Activated CD4-positive, CD25-positive, alpha-beta regulatory T cell (primary cell): Measurements from ENCODE around the gene ANP32E.
"Not testable (repeated sequence)": the region's sequence is repeated elsewhere in the genome, so short reads cannot be mapped to it uniquely, and the experiment has no call there.

Experiments used
- DNase-seq, 4 experiments: peaks; one replicate each; lab custom pipeline; 2025; lab: John Stamatoyannopoulos, UW

ANP32E gene

GRCh38 chr1:150213170-150214098 lies 22.5 kb downstream of the ANP32E start:
- peak; percentile 75 to 88 (median 83) for DNase-seq

DNA sequence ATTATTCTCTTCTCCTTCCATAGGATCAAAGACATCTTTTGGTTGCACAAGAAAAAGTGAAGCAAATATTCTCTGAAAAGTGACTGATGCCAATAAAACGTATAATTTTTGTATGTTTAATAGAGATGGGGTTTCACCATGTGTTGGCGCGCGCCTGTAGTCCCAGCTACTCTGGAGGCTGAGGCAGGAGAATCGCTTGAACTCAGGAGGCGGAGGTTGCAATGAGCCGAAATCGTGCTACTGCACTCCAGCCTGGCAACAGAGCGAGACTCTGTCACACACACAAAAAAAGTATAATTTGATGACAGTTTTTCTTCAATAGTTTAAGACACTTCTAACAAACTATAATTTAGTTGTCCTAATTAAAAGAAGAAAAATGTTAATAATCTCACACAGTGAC lies 23.8 kb downstream of the ANP32E start:
- no peak for DNase-seq

DNA sequence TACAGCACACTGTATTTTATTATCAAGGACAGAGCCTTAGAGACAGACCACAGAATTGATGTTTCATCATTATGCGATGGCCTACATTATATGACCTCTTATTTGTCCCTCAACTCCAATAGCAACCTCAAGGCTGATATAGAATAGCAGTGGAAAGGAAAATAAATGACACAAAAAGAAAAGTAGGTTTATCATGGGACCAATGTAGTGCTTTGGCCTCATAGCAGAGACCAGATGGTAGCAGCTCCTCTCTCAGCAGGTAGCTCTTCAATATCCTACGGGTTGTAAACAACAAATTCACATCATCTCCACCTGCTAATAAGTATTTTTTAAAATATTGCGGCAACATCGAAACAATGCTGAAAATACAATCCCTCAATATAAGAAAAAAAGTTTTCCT lies 25.2 kb downstream of the ANP32E start:
- DNase-seq: no peak

- DNase-seq: no peak
Measured at GRCh38 chr1:150210091-150210490, 25.8 kb downstream of the ANP32E start.

DNA sequence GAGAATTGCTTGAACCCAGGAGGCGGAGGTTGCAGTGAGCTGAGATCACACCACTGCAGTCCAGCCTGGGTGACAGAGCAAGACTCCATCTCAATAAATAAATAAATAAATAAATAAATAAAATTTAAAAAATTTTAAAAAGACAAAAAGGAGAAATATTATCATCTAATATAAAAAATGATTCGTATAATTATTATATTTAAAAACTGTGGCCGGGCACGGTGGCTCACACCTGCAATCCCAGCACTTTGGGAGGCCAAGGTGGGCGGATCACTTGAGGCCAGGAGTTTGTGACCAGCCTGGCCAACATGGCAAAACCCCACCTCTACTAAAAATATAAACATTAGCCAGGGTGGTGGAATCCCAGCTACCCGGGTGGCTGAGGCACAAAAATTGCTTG lies 27.5 kb downstream of the ANP32E start:
- DNase-seq: not testable (repeated sequence)

GRCh38 chr1:150207281-150207971 lies 28.5 kb downstream of the ANP32E start:
- no peak for DNase-seq

DNA sequence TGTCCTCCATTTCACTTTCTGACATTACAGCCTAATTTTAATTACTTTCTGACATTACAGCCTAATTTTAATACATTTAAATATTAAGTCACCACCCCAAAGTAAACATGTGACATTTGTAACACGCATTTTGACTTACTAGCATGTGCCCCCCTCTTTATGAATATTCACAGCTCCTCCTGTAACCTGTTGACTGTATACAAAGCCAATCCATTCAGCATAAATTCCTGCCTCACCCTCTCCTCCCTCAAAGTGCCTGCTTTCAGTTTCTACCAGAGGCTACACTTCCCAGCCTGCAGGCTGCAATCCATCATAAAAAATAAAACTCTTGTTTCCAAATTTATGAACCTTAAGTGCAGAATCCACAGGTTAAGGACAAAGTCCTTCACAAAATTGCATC lies 39.5 kb downstream of the ANP32E start:
- DNase-seq: no peak

DNA sequence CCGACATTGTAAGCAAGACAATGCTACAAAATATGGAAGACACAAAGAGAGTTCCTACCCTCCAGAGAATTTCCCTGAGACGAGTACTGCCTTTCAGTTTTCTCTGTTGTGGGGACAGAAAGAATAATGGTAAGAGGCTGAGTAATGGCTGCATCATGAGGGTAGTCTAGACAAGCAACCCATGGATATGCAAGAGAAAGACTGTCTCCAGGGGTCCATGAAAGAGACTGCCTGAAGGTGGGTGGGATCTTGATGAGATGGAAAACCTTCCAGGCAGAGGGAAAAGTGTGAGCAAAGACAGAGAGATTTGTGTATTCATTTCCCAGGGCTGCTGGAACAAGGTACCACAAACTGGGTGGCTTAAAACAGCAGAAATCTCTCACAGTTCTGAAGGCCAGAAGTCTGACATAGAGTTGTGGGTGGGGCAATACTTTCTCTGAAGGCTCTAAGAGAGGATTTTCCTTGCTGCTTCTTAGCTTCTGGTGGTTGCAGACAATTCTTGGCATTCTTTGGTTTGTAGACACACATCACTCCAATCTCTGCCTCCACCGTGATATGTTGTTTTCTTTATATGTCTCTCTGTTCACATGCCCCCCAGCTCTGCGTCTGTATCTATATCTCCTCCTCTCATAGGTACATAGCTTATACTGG lies 41.4 kb downstream of the ANP32E start:
- DNase-seq: no peak

DNA sequence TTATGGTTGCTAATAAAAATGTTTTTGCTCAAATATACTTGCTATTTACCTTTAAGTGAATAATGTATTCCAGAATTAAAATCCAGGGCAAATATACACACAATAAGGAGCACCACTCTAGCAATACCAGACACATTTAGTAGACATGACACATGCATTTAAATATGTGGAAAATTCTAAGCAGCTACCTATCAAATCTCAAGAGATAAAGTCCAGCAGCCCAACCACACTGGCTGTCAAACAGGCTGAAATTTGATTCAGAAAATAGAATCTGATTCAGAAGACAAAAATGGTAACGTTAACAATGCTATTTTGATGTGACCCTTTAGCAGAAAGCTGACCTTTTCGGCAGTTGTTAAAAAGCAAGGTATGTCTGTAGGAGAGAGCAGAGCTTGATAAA lies 43.9 kb downstream of the ANP32E start:
- no peak for DNase-seq

DNA sequence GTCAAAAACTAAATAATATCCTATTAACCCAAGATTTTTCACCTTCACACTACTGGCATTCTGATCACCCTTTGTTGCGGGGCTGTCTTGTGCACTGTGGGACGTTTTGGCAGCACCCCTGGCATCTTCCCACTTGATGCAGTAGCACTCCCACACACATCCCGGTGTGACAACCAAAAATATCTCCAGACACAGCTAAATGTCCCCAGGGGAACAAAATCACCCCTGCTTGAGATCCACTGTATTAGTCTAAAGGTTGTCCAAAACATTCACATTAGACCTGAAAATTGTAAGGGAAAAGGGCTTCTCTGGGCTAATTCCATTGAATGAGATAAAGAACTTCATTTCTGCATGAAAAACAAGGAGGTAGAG lies 48.4 kb downstream of the ANP32E start:
- DNase-seq: no peak

- DNase-seq: peak in 1 of 4 experiments; percentile 4
Measured at GRCh38 chr1:150186789-150187559, 48.9 kb downstream of the ANP32E start.

GRCh38 chr1:150186438-150186788 lies 49.5 kb downstream of the ANP32E start:
- not testable (repeated sequence) for DNase-seq

- no peak for DNase-seq
Measured at GRCh38 chr1:150185481-150185880, 50.4 kb downstream of the ANP32E start.

GRCh38 chr1:150183061-150183460 lies 52.9 kb downstream of the ANP32E start:
- no peak for DNase-seq

DNA sequence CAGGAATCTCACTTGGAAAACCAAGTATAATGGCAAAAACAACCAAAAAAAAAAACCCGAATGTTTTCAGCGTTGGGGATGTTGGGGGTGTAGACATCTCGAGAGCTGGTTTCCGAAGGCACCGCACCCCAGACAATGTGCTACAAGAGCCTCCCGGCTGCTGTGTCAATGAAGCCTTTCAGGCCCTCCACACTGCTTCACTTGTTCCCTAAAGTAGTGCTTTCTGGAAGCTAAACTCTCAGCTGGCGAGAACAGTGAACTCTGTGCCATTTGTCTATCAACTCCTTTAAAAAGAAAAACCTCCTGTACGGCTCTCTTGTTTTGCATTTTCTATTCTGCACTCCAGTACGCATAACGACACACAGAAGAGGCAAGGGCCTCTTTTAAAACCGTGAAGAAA lies 53.7 kb downstream of the ANP32E start:
- DNase-seq: no peak

DNA sequence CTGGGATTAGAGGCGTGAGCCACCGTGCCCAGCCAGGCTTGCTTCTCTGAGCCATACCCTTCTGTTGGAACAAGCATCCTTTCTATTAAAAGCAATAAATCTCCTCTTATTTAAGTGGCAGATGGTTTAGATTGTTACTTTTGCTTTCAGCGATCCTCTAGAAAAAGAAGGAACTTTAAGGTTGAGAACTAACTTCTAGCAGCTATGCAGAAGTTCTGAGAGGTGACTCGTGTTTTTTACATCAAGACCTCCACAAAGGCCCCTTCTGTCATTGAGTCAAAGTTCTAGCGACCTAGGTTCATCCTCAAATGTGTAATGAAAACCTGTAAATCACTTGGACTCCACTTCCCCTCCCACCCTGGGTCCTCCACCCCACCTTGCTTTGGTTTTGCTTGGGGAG lies 55.4 kb downstream of the ANP32E start:
- DNase-seq: no peak

DNA sequence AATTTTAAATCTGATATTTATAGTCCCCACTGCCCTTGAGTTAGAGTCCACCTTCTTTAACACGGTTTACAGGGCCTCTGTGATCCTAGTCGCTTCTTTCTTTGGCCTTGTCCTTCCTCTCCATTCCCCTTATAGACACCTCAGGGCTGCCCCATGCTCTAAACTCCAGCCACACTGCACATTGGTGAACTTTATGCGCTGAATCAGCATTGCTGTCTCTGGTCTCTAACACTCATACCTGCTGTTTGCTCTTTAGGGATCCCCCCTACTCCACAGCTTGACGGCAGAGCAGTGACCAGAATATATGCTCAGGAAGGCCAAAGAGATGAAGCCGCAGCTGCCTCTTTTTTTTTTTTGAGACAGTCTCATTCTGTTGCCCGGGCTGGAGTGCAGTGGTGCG lies 56.0 kb downstream of the ANP32E start:
- no peak for DNase-seq

DNA sequence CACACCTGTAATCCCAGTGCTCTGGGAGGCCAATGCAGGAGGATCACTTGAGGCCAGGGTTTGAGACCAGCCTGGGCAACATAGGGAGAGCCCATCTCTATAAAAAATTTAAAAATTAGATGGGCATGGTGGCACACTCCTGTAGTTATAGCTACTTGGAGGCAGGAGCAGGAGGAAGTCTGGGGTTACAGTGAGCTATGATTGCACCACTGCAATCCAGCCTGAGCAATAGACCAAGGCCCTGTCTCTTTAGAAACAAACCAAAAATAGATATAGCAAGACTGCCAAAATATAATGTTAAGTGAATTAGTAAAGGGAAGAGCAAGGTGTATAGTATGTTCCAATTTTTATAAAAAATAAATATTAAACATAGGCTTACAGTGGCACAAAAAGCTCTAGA lies 57.4 kb downstream of the ANP32E start:
- DNase-seq: no peak

DNA sequence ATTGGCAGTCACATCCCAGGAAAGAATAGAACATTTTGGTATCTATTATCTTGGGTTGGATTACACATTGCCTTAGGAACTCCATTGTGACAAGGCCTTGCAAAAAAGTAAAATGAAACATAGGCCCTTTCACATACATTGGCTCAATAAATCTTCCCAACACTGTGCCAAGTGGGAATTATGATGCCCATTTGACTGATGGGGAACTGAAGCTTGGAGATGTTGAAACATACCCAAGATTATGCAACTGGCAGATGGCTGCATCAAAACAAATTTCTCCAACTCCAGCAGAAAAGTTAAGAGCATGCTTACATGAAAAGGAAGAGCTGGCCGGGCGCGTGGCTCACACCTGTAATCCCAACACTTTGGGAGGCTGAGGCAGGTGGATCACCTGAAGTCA lies 59.3 kb downstream of the ANP32E start:
- DNase-seq: no peak

GRCh38 chr1:150173141-150173585 lies 62.7 kb downstream of the ANP32E start:
- no peak for DNase-seq

DNA sequence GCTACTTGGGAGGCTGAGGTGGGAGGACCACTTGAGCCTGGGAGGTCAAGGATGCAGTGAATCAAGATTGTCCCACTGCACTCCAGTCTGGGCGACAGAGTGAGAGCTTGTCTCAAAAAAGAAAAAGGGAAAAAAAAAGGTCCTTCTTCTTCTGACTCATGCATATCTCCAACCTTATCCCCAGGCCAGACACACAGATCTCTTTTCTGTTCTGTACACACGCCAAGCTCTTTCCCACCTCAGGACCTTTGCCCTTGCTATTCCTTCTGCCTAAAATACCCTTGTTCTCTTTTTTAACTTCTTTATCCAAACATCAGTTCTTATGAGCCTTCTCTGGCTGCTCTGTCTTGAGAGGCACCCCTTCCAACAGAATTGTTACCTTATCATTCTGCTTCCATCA lies 64.1 kb downstream of the ANP32E start:
- no peak for DNase-seq

DNA sequence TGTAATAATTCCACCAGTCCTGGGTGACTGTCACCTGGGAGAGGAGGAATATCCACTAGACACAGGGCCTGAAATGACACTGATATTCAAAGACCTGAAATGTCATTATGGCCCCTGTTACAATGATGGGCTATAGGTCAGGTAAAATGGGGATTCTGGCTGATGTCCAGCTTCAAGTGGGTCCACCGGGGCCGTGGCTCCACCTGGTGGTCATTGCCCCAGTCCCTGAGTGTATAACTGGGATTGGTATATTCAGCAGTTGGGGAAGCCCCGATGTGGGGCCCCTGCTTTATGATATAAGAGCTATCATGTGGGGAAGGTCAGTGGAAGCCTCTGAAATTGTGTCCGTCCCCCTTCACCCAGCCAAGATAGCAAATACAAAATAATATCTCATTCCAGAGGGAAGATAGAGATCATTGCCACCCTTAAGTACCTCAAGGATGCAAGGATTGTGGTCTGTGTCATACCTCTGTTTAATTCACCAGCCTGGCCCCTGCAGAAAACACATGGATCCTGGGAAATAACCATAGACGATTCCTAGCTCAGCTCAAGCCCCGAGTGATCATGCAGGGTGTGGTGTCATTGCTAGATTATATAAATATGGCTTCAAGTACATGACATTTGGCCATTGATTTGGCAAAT lies 66.8 kb downstream of the ANP32E start:
- peak; percentile 4 to 31 (median 18) for DNase-seq
